GM18907 (cell line): ENCODE data around the gene PLEKHG5.
"Not testable (repeated sequence)": the region's sequence is repeated elsewhere in the genome, so short reads cannot be mapped to it uniquely, and the experiment has no call there.

ENCODE experiments used
- ATAC-seq: cut with Tn5 transposase; IDR thresholded peaks from one replicate; pipeline ENCODE4 v1.9.1; 2021; ENCODE audit warnings: mild to moderate bottlenecking, moderate library complexity; ENCODE audit not compliant: unreplicated experiment

The PLEKHG5 gene

DNA sequence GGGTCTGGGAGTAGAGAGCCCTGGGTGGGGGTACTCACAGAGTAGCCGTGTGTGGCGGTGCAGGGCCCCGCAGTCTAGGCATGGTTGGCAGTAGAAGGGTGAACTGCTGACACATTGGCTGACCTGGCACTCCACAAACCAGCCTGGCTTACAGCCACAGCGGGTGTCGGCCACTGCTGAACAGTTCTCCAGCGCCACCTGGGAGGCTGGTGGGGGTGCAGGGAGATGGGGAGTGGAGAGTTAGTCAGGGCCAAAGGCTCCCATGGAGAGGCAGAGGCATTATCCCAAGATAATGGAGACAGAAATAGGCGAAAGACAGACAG, 27.0 kb downstream of the PLEKHG5 start:
- no peak for ATAC-seq

DNA sequence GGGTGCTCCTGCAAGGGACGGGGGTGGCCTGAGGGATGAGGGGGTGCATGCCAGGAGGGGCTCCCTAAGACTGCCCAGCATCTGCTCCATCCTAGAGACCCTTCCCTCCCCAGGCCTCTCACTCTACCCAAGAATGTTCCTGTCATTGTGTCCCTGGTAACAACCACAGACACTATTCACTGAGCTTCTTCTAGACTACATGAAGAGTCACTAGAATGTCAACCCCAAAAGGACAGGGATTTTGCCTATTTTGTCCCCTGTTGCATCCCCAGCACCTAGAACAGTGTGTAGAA, 28.4 kb downstream of the PLEKHG5 start:
- no peak for ATAC-seq

DNA sequence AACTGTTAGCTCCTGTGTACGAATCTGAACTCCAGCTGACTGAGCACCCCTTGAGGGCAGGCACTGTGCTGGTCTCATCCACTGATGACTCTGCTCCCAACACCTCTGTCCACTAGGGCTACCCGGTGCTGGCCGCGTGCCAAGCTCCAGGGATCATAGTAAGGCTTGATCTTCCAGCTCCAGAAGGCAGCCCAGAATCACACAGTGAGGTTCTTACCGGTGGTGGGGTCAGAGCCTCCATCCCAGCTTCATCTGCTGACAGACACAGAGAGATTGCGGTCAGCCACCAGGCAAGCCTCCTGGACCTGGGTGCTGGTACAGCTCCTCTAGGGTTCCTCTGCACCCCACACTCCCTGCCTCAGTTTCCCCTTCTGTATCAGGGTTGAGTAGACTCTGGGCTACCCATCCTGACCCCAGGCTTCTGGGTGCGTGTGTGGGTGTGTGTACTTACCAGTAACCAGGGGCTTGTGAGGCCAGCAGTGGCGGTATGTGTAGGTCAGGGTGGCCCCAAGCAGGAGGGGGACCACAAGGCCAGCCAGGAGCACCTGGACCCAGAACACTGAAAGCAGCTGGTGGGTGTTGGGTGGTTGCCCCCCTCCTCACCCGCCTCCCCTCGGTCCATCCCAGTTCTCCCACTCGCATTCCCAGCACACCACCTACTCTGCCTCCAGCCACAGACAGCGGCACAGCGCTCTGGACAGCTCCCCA, 28.9 kb downstream of the PLEKHG5 start:
- no peak for ATAC-seq

DNA sequence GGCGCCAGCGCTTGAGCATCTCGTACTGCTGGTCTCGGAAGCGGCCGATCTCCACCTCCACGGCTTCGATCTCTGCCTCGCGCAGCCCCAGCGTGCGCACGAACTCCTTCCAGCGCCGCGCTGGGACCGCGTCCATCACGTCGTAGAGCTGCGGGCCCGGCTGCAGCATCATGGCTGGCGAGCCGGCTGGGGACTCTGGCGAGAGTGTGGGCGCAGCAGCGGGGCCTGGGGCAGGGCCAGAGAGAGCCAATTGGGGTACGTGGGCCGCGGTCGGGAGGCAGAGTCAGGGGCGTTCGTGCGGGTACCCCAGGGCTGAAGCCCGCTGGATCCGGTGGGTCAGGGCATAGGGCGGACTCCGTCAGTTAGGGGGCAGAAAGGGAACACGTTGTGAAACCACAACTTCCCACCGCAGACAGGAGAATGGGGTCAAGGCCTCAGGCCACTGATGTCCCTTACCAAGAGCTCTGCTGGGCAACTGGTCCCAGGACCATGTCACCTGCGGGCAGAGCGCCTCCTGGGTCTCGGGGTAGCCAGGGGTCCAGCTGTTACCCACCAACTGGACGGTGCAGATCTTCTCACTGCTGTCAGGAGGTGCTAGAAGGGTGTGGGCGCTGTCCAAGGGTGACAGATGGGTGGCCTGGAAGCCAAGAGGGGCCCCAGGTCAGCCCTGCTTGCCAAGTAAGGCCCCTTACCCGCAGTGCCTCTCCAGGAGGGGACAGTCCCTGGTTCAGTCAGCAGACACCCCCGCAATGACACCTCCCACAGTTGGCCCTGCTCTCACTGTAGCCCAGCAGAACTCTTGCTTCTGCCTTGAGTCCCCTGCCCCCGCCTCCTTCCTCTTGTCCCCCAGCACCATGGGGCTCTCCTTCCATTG, 29.7 kb downstream of the PLEKHG5 start:
- no peak for ATAC-seq

DNA sequence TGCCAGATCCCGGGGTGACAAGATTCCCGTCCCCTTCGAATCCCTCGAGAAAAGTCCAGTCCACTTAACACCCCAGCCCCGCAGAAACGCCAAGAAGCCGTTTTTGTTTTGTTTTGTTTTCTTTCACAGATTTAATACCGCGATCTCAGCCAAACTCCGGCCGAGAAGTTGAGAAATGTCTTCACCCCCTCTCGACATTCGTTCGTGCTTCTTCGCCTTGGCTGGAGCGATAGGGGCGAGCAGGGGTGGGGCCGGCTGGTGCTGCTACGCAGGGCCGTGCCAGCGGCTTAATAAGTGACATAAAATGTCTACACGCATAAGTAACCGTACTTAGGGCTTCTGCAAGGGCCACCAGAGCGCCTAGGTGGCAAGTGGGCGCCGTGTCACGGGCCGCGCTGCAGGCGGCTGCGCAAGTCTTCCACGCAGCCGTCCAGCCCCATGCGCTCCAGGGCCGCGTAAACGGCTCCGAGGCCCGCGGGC, 30.4 kb downstream of the PLEKHG5 start:
- no peak for ATAC-seq

DNA sequence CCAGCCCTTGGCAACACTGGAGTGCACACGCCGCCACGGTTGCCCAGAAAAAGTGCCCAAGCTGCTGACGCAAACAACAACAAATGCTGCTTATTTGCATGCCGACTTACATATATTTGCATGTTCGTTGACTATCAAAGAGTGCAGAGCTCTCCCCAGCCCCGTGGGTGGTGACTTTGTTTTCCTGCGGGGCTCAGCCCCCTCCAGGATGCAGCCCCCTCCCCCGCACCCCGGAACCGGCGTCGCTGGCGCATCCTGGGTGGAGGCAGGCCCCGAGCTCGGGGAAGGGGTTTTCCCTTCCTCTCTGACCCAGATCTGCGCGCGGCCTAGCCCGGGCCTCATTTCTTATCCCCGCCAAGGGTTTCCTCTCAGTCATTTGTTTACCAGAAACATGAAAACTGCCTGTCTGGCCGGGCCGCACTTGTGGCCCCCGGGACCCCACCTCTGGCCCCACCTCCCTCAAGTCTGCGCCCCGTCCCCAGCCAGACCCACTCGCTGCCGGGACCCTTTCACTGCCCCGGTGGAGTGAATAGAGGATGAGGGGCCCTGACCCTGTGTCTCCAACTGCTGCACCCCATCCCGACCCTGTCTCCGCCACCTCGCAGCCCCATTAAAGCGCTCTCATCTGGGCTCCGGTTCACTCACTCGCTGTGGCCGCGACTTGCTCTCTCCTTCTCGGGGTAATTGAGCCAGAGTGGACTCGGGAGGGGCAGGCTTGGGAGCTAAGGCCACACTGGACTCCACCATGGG, 31.0 kb downstream of the PLEKHG5 start:
- ATAC-seq, result no peak

- ATAC-seq, result no peak
These were observed 31.6 kb downstream of the PLEKHG5 start for GRCh38 chr1:6459850-6460265.

DNA sequence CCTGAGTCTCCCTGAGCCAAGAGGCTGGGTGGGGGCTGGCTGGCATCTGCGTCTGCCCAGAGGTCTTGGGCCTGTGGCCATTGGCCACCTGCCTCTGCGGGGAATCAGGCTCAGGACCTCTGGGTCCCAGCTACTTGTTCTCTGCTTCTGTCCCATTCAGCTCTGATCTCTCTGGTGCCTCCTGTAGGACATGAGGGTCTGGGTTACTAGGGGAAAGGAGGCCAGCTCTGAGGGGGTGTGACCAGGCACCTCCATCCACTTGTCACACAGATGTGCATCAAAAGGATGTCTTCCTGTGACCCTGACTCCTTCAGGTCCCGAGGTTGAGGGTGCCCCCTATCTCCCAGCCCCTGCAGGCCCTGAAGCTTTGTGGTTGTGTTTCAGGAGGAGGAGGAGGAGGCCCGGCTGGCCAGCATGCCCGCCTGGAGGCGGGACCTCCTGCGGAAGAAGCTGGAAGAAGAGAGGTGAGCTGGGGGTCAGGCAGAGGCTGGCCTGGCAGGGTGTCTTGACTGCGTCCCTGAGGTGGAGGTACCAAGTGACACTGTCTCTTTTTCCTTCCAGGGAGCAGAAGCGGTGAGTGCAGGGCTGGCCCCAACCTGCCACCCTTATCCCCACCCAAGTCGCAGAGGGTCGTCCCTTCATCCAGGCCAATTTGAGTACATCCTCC, 34.5 kb downstream of the PLEKHG5 start:
- no peak for ATAC-seq

DNA sequence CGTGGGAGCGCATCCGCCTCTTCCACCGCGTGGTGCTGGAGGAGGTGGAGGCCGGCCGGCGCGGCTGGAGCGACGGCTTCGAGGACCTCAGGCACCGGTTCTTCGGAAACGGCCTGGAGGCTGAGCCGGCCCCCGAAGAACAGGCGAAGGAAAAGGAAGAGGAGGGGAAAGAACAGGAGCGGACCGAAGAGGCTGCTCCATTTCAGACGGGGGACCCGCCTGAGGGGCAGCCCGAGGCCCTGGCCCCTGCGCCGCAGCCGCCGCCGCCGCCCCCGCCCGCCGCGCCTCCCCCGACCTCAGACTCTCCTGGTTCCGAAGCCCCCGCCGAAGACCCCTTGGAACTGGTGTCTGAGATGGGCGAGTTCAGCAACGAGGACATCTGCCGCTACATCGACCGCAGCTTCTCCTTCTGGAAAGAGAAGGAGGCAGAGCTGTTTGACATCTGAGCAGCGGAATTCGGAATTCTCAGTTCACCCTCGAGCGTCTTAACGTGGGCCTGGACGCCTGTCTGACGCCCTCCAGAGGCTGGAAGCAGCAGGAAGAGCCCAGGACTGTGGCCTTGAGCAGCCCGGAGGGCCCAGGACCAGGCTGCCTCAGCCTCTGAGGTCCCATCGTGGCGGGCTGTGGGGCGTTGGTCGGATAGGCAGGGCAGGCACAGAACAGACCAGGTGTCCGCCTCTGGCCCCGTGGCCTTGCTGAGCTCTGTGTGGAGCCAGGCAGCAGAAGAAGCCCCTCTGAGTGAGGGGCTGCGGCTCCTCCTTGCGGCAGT, 35.5 kb downstream of the PLEKHG5 start:
- not testable (repeated sequence) for ATAC-seq

DNA sequence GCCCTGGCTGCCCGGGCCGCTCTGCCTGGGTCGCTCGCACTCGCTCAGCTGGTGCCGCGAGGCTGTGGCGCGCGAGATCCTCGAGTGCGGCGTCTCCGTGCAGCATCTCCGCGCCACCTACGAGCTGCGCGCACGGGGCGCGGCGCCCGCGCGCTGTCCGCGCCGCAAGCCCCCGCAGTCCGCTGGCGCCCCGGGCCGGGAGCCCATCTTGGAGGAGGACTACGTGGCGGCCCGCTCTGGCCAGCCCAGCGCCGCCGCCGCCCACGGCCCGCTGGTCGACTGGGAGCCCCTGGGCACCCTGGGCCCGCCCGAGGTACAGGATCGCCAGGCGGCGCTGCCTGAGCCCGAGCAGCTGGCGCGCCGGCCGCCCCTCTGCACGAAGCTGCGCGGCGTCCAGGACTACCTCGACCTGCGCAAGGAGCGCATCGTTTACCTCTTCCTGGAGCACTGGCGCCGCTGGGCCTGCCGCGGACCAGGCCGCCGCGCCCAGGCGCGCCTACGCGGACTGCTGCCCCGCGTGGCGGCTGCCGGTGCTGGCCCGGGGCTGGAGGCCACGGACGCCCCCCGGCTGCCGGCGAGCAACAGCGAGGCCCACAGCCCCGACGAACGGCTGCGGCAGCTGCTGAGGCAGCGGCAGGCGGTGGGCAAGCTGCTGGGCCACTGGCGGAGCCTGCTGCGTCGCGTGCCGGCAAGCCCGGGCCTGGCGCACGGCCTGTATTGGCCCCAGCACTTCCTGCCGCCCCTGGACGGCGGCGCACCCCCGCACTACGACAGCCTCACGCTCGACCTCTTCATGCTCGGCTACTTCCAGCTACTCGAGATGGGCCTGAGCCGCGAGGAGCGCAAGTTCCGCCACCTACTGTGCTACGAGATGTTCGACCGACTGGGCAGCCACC, 36.4 kb downstream of the PLEKHG5 start:
- ATAC-seq, result no peak

- ATAC-seq, result not testable (repeated sequence)
These were observed 37.3 kb downstream of the PLEKHG5 start for GRCh38 chr1:6453895-6454855.

- no peak for ATAC-seq
These were observed 40.5 kb downstream of the PLEKHG5 start for GRCh38 chr1:6450943-6451373.

GRCh38 chr1:6450486-6450885, 41.0 kb downstream of the PLEKHG5 start:
- ATAC-seq, result not testable (repeated sequence)

DNA sequence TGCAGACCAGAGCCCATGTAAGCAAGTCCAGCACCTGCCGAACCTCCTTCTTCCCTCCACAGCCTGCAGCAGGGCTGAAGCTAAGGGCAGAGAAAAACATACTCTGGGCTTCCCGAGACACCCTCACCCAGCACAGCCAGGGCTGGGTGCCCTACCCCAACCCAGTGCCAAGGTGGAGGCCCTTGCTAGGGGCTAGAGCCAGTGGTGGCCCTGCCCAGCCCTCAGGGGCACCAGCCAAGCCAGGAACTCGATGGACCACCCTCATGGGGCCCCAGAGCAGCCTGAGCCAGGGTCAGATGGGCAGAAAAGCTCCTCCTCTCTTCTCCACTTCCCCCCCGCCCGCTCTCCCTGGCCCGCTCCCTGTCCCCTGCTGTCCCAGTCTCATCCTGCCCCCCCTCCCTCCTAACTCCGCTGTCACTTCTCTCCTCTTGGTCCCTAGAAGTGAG, 41.4 kb downstream of the PLEKHG5 start:
- ATAC-seq, result no peak

GRCh38 chr1:6448749-6449631, 42.5 kb downstream of the PLEKHG5 start:
- no peak for ATAC-seq

DNA sequence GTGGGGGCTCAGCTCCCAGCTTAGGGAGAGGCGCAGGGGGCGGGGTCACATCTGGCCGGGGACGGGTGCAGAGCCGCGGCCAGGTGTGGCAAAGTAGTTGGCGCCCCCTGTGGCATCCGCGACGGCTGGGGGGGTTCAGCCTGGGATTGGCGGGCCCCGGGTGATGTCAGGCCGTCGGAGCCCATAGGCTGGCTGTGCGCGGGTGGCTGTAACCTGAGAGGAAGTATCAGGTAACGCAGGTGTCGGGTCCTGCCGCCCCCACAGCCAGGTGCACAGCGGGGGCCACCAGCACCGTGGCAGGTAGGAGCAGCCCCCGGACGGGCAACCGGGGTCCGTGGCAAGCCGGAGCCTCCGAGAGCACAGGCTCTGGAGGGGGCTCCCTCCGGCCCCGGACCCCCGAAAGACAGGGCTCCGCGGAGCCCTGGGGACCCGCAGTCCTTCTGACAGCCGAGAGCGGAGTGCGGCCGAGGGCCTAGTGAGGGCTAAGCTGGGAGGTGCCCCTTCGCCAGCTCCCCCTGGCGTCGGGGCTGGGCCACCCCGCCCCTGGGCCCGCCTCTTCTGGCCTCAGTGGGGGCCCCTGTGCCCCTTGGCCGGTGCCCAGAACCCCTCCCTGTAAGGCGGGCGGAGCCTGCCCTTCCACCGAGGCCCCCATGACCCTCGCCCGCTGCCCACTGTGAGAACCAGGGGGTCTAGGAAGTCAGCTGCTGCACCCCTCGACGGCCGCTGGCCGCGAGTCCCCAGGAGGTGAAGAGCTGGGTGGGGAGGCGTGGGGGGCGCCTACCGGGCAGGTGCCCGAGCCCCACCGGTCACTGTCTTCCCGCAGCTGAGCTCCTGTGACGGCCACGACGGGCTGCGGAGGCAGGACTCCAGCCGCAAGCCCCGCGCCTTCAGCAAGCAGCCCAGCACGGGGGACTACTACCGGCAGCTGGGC, 43.4 kb downstream of the PLEKHG5 start:
- no peak for ATAC-seq
